GM19463 (cell line): ENCODE results near the gene DYRK3.
"Not testable (repeated sequence)": the region's sequence is repeated elsewhere in the genome, so short reads cannot be mapped to it uniquely, and the experiment has no call there.

ENCODE experiments used
- ATAC-seq: cut with Tn5 transposase; IDR thresholded peaks from one replicate; pipeline ENCODE4 v1.9.1; 2021; ENCODE audit warnings: mild to moderate bottlenecking, moderate library complexity; ENCODE audit not compliant: unreplicated experiment

DYRK3 gene

GRCh38 chr1:206628916-206629315 is 6.4 kb upstream of the DYRK3 start:
- ATAC-seq, result no peak

- ATAC-seq, result no peak
Observed at GRCh38 chr1:206631085-206631509, 4.2 kb upstream of the DYRK3 start.

GRCh38 chr1:206633708-206634121 is 1.6 kb upstream of the DYRK3 start:
- ATAC-seq, result no peak

GRCh38 chr1:206634365-206635079 is 814 bp upstream of the DYRK3 start:
- no peak for ATAC-seq

GRCh38 chr1:206635978-206636345 is 626 bp downstream of the DYRK3 start:
- ATAC-seq, result no peak

- ATAC-seq, result no peak
Observed at GRCh38 chr1:206636671-206637070, 1.3 kb downstream of the DYRK3 start.

GRCh38 chr1:206637605-206638004 is 2.3 kb downstream of the DYRK3 start:
- no peak for ATAC-seq

GRCh38 chr1:206642074-206642473 is 6.7 kb downstream of the DYRK3 start:
- not testable (repeated sequence) for ATAC-seq

GRCh38 chr1:206643118-206643698 is 7.9 kb downstream of the DYRK3 start:
- ATAC-seq, result no peak

- ATAC-seq, result no peak
Observed at GRCh38 chr1:206646504-206646903, 11.2 kb downstream of the DYRK3 start.

GRCh38 chr1:206647224-206647623 is 11.9 kb downstream of the DYRK3 start:
- ATAC-seq, result no peak

- no peak for ATAC-seq
Observed at GRCh38 chr1:206649261-206649921, 14.1 kb downstream of the DYRK3 start.

GRCh38 chr1:206651014-206651413 is 15.7 kb downstream of the DYRK3 start:
- no peak for ATAC-seq

GRCh38 chr1:206651958-206652890 is 16.9 kb downstream of the DYRK3 start:
- no peak for ATAC-seq

- ATAC-seq, result no peak
Observed at GRCh38 chr1:206653715-206654459, 18.6 kb downstream of the DYRK3 start.

- no peak for ATAC-seq
Observed at GRCh38 chr1:206654828-206655227, 19.5 kb downstream of the DYRK3 start.

- no peak for ATAC-seq
Observed at GRCh38 chr1:206655471-206655882, 20.1 kb downstream of the DYRK3 start.

GRCh38 chr1:206656936-206657335 is 21.6 kb downstream of the DYRK3 start:
- ATAC-seq, result no peak

GRCh38 chr1:206657751-206658150 is 22.4 kb downstream of the DYRK3 start:
- no peak for ATAC-seq

GRCh38 chr1:206658264-206658980 is 23.1 kb downstream of the DYRK3 start:
- ATAC-seq, result no peak
